LNCAP (cell line): ENCODE results near the gene MYOC.

Source experiments
- TF ChIP-seq, protein P1 (sequence below): fragments of 450-650 bp; IDR thresholded peaks from 2 replicates; pipeline ENCODE4 v1.5.1; 2017; ENCODE audit warnings: mild to moderate bottlenecking

MYOC gene

DNA sequence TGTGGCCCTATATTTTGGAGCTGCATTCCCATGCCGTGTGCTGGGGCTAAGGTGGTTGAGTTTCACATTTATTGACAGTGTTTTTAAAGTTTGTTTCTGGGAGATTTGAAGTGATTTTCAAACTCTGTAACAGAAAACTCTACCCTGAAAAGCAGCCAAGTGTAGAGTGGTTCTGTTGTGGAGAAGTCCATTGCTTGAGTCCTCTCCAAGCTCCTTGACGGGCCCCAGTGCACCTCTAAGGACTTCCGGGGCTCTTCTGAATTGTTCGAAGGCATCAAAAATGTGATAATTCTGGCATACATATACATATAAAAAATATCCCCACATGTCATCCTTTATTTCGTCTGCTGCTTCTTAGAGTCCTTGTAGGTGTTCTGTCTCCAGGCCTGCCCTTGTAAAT lies 25.5 kb downstream of the MYOC start:
- TF ChIP-seq, protein P1, sequence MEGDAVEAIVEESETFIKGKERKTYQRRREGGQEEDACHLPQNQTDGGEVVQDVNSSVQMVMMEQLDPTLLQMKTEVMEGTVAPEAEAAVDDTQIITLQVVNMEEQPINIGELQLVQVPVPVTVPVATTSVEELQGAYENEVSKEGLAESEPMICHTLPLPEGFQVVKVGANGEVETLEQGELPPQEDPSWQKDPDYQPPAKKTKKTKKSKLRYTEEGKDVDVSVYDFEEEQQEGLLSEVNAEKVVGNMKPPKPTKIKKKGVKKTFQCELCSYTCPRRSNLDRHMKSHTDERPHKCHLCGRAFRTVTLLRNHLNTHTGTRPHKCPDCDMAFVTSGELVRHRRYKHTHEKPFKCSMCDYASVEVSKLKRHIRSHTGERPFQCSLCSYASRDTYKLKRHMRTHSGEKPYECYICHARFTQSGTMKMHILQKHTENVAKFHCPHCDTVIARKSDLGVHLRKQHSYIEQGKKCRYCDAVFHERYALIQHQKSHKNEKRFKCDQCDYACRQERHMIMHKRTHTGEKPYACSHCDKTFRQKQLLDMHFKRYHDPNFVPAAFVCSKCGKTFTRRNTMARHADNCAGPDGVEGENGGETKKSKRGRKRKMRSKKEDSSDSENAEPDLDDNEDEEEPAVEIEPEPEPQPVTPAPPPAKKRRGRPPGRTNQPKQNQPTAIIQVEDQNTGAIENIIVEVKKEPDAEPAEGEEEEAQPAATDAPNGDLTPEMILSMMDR: no peak

DNA sequence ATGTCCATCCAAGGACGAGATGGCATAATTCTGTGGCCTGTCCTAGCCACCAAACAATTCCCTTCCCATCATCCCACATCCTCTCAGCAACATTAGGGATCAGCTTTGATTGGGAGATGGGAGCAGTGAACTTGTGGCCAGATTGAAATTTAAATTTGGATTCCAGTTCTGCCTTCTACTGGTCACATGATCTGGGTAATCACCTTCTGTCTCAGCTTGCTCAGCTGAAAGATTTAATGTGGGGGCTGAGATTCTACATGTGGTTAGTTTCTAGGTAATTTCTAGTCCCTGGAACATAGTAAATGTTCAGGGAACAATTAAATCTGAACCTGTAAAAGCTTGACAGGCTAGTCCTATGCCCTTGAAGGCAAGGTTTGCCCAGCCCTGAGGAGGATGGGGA lies 27.3 kb downstream of the MYOC start:
- TF ChIP-seq, protein P1: no peak

DNA sequence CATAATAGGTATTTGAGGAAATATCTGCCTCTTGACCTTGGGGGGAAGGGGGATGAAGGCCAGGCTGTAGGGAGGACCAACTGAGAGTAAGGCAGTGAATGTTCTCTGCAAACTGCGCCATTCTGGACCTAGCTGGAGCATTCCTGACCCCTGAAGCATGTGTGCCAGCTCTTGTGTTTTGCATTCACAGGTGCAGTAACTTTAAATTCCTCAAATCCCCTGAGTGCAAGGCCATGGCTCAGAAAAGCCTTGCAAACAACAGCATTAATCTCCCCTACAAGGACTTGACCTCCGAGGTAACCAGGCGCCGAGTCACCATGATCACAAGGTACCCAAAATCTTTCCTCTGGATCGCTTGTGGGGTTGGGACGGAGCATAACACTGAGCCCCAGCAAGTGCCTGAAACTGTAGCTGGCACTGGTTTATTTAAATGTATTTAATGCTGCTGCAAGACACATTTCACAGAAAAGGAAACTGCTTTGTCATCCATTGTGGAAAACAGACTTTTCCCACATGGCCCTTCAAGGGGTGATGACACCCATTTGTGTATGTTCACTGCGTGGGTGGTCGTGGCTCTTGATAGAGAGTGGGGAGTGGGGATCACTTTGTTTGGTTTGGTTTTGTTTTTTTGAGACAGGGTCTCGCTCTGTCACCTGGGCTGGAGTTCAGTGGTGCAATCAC lies 28.7 kb downstream of the MYOC start:
- TF ChIP-seq, protein P1: no peak

DNA sequence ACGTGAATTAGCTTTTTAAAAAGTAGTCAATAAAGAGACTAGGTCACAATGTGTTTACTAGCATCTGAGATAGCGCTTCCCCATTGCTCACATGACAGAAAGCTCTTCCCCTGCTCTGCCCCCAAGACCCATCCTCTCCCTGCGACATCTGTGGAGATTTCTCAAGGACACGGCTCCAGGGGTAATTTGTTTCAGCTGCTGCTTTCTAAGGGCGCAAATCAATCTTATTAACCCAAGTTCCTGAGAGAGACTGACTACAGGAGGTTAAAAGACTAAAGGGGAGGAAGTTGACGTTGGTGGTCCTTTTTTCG lies 30.4 kb downstream of the MYOC start, which contains the start of gene MYOCOS:
Gene MYOCOS (plus strand): TSS at position 92 of the 311 bp plus-strand sequence. CDS start 1,641 bp downstream, outside the sequence.
- TF ChIP-seq, protein P1: no peak

DNA sequence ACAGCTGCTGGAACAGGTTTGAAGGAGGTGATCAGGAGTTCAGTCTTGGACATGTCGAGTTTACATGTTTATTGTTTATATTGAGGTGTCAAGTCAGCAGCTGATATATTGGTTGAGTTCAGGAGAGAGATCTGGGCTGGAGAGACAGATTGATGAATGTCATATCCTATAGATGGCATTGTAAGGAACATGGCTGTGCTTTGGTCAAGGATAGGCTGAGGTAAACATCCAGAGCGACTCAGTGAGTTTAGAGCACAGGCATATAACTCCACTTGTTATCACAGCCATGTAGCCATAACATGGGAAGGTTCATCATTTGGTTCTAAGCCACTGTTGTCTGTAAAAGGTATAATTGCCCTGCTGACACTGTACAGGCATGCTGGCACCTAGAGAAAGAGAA lies 35.9 kb downstream of the MYOC start:
- TF ChIP-seq, protein P1: no peak

DNA sequence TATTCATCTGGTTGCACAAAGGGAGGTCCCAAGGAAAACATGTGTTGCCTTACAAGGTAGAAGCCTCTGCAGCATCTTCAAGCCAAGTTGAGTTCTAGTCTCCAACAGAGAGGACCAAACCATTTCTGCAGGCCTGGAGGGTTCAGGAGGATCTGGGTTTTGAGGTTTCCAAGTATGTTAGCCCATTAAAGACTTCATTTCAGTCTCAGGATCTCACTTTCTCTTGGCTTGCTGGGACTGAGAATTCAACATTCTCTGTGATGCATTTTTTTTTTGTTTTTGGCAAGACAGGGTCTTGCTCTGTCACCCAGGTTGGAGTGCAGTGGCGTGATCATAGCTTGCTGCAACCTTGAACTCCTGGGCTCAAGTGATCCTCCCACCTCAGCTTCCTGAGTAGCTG lies 39.2 kb downstream of the MYOC start:
- TF ChIP-seq, protein P1: no peak

DNA sequence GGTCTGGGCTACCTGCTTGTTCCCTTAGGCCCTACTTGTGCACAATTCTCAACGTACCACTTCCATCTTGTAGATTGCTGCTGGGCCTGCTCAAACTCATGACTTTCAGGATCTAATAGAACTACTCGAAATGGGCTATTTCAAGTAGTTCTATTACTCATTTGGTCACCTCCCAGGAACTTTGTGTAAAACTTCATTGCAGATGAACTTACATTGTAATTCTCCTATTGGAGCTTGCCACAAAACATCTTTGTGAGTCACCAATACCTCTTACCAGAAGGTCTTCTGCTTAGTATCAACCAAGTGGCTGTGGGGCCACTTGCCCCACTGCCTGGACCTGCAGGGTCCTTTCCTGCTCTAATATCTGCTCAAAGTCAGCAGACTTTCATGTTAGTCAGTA lies 41.2 kb downstream of the MYOC start:
- TF ChIP-seq, protein P1: no peak

DNA sequence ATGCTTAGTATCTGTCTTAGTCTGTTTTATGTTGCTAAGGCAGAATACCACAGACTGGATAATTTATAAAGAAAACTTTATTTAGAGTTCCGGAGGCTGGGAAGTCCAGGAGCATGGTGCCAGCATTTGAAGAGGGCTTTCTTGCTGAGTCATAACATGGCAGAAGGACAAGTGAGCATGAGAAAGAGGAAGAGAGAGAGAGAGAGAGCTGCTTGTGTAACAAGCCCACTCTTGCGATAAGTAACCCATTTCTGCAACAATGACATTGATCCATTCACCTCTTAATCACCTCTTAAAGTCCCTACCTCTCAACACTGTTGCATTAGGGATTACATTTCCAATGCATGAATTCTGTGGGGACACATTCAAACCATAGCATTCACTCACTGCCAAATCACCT lies 42.1 kb downstream of the MYOC start:
- TF ChIP-seq, protein P1: no peak
